Chondrocyte (in vitro differentiated cells): ENCODE results near the gene CMAS. TPM values are rescaled to one million over a fixed set of nuclear protein-coding genes. Genes with fewer than 3 reads are reported as not detected.
A peak's percentile ranks its signal among the peaks of the same experiment; 100 is the strongest.
"Not testable (repeated sequence)": the region's sequence is repeated elsewhere in the genome, so short reads cannot be mapped to it uniquely, and the experiment has no call there.

ENCODE experiments used
- DNase-seq: peaks from one replicate; pipeline ENCODE4 v3.0.0; 2021; ENCODE audit warnings: mixed read lengths, low spot score
- H3K27ac Mint-ChIP-seq: one replicate; pipeline ENCODE4 v1.8.0; 2021; ENCODE audit warnings: mild to moderate bottlenecking, moderate library complexity, mixed read lengths; ENCODE audit not compliant: unreplicated experiment
- H3K27me3 Mint-ChIP-seq: 2 replicates; pipeline ENCODE4 v1.8.0; 2021; ENCODE audit warnings: low read depth, mixed read lengths
- H3K36me3 Mint-ChIP-seq: 2 replicates; pipeline ENCODE4 v1.8.0; 2021; ENCODE audit warnings: low read depth, mixed read lengths
- H3K4me1 Mint-ChIP-seq: 2 replicates; pipeline ENCODE4 v1.8.0; 2021; ENCODE audit warnings: low read depth, mild to moderate bottlenecking, mixed read lengths
- H3K4me3 Mint-ChIP-seq: one replicate; pipeline ENCODE4 v1.8.0; 2021; ENCODE audit warnings: mild to moderate bottlenecking, moderate library complexity, mixed read lengths; ENCODE audit not compliant: unreplicated experiment
- H3K9me3 Mint-ChIP-seq: 2 replicates; pipeline ENCODE4 v1.8.0; 2021; ENCODE audit warnings: low read depth, mixed read lengths
- total RNA-seq: library from RNA; stranded (reverse); gene quantifications from 3 replicates; pipeline ENCODE4 v1.2.1, GENCODE V29; 2021
- TF ChIP-seq, protein P1 (sequence below): fragments of 200-600 bp; sonication (generic); IDR thresholded peaks from 2 replicates; pipeline ENCODE4 v1.5.0; 2021; ENCODE audit warnings: antibody characterized with exemption, mild to moderate bottlenecking, moderate library complexity

CMAS gene
- total RNA-seq, 1 donor from 2014 or later = 26.1 TPM

GRCh38 chr12:22008196-22008595, 37.8 kb upstream of the CMAS start:
- Mint-ChIP-seq H3K4me3 (no peak overlapping the region), H3K36me3 (no peaks in the 10 kb centered on the region), H3K27me3 (no peaks in the 10 kb centered on the region), H3K4me1 (no peaks in the 10 kb centered on the region), H3K27ac (no peak overlapping the region), H3K9me3 (no peaks in the 10 kb centered on the region)
- no peak for DNase-seq
- TF ChIP-seq, protein P1, sequence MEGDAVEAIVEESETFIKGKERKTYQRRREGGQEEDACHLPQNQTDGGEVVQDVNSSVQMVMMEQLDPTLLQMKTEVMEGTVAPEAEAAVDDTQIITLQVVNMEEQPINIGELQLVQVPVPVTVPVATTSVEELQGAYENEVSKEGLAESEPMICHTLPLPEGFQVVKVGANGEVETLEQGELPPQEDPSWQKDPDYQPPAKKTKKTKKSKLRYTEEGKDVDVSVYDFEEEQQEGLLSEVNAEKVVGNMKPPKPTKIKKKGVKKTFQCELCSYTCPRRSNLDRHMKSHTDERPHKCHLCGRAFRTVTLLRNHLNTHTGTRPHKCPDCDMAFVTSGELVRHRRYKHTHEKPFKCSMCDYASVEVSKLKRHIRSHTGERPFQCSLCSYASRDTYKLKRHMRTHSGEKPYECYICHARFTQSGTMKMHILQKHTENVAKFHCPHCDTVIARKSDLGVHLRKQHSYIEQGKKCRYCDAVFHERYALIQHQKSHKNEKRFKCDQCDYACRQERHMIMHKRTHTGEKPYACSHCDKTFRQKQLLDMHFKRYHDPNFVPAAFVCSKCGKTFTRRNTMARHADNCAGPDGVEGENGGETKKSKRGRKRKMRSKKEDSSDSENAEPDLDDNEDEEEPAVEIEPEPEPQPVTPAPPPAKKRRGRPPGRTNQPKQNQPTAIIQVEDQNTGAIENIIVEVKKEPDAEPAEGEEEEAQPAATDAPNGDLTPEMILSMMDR = no peak

DNA sequence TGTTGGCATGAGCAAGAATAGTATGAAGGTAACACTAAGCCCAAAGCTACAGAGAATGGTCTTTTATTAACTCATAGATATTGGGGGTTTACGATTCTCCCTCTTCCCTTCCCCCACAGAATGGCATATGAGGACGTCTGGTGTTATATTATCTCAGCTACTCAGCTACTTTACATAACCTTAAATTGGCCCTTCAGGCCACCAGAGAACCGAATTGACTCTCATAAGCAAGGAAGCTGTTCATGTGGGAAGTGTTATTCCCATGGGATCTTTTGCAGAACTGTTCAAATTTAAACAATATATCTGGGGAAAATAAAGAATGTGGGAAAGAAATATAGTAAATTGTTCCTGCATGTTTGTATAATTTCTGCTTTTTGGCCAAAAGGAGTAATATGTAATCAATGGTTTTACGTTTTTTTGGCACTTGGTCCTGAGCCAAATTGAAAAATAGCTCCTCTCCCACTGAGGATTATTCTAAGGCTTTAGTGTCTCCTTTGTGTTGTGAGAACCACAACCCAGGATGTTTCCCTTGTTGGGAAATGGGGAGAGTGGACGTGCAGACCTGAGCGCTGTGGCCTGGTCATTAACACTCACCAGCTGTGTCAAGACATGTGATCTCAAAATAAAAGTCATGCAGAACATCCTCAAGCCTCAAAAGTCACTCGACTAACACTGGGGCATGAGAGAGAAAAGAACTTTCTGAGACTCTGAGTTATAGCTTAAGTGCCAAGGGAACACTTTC, 31.8 kb upstream of the CMAS start:
- Mint-ChIP-seq H3K27ac (no peak overlapping the region), H3K36me3 (no peaks in the 10 kb centered on the region), H3K9me3 (no peaks in the 10 kb centered on the region), H3K27me3 (no peaks in the 10 kb centered on the region), H3K4me3 (no peak overlapping the region), H3K4me1 (peaks cover 10% of the 10 kb centered on the region)
- DNase-seq = no peak
- TF ChIP-seq, protein P1 = no peak

DNA sequence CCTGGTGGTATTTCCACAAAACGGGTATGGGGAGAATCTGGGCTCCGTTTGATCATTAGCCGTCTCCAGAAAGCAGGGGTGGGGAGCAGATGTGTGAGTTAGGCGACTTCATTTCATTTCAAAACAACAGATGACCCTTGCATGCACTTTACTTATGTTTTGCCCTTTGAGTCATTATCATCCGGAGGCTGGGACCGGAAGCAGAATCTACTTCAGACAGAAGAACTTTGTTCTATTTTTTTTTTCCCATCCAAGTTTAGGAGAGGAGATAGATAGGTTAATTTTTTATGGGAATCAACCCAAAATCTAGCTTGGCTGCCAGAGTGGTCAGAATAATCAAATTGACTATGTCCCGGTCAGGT, 31.3 kb upstream of the CMAS start:
- H3K4me3 Mint-ChIP-seq = no peak overlapping the region
- peaks cover 10% of the 10 kb centered on the region for H3K4me1 Mint-ChIP-seq
- H3K36me3 Mint-ChIP-seq = no peaks in the 10 kb centered on the region
- H3K27me3 Mint-ChIP-seq = no peaks in the 10 kb centered on the region
- no peaks in the 10 kb centered on the region for H3K9me3 Mint-ChIP-seq
- H3K27ac Mint-ChIP-seq = no peak overlapping the region
- TF ChIP-seq, protein P1 = no peak
- DNase-seq = no peak

DNA sequence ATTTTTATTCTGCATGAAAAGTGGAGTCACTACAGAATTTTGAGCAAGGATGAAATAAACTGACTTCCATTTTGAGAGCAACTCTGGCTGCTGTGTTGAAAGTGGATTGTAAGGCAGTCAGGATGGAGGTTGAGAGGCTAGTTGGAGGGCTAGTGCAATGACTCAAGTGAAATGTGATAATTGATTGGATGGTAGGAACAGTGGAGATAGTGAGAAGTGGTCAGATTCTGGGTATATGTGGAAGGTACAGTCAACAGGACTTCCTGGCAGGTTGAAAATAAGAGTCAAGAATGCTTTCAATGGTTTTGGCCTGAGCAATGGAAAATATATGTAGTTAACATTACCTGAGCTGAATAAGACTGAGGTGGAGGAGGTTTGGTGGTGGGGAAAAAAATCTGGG, 29.0 kb upstream of the CMAS start:
- no peaks in the 10 kb centered on the region for H3K9me3 Mint-ChIP-seq
- TF ChIP-seq, protein P1 = no peak

DNA sequence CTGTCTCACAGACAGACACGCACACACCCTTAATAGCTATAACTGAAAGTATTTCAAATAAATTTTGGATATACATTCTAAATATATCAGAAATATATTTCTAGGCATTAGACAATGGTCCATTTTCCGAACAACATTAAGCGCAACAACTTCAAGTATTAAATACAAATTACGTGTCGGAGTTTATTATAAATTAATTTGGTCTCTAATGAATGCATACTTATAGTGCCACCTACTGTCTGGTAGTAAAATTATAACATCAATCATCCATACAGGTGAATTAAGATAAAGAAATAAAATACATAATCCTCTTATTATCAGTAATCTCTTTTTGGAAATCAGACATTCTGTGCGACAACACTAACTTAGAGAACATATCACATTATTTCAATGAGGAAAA, 27.2 kb upstream of the CMAS start:
- DNase-seq = no peak

More for the DNA sequence above, 29.0 kb upstream of the CMAS start:
- no peaks in the 10 kb centered on the region for H3K36me3 Mint-ChIP-seq
- no peak overlapping the region for H3K4me3 Mint-ChIP-seq
- H3K27me3 Mint-ChIP-seq = no peaks in the 10 kb centered on the region
- H3K27ac Mint-ChIP-seq = no peak overlapping the region
- DNase-seq = no peak
- peaks cover 10% of the 10 kb centered on the region for H3K4me1 Mint-ChIP-seq

GRCh38 chr12:22023489-22023888, 22.5 kb upstream of the CMAS start:
- not testable (repeated sequence) for H3K9me3 Mint-ChIP-seq, DNase-seq, H3K4me3 Mint-ChIP-seq, H3K27ac Mint-ChIP-seq, H3K36me3 Mint-ChIP-seq, H3K4me1 Mint-ChIP-seq, H3K27me3 Mint-ChIP-seq

More for the DNA sequence above, 27.2 kb upstream of the CMAS start:
- H3K27me3 Mint-ChIP-seq = no peaks in the 10 kb centered on the region
- H3K9me3 Mint-ChIP-seq = no peaks in the 10 kb centered on the region
- no peaks in the 10 kb centered on the region for H3K36me3 Mint-ChIP-seq
- peaks cover 10% of the 10 kb centered on the region for H3K4me1 Mint-ChIP-seq
- H3K4me3 Mint-ChIP-seq = no peak overlapping the region
- H3K27ac Mint-ChIP-seq = no peak overlapping the region
- TF ChIP-seq, protein P1 = peak; percentile 87
